Stomach (tissue), 9 donors: Measurements from ENCODE around the gene ACVR1. TPM values are rescaled to one million over a fixed set of nuclear protein-coding genes. Genes with fewer than 3 reads are reported as not detected.
A peak's percentile ranks its signal among the peaks of the same experiment; 100 is the strongest.

Source experiments
- DNase-seq, 2 donors: peaks; one replicate each; pipeline versions ENCODE4 v3.0.0 to v3.0.0-alpha.2; 2013 to 2019
- H3K27ac ChIP-seq, 5 donors: fragments of 200-600 bp in 4 of 5; sonication (generic) in 4 of 5; one replicate each; pipeline ENCODE4 v1.5.1; 2013 to 2019; ENCODE audit warnings: mild to moderate bottlenecking in 1 of 5, moderate library complexity in 1 of 5
- H3K27me3 ChIP-seq, 3 donors: fragments of 200-600 bp; sonication (generic); one replicate each; pipeline ENCODE4 v1.5.1; 2017 to 2019; ENCODE audit warnings: mixed run types in 1 of 3
- H3K36me3 ChIP-seq, 4 donors: fragments of 200-600 bp; sonication (generic); 1 replicate in 3 of 4; 2 replicates in 1 of 4; pipeline ENCODE4 v1.5.1; 2016 to 2019
- H3K4me1 ChIP-seq, 4 donors: fragments of 200-600 bp; sonication (generic); one replicate each; pipeline ENCODE4 v1.5.1; 2016 to 2019
- H3K4me3 ChIP-seq, 4 donors: fragments of 200-600 bp; sonication (generic) in 3 of 4; one replicate each; pipeline ENCODE4 v1.5.1; 2016 to 2019; ENCODE audit warnings: mild to moderate bottlenecking in 1 of 4
- H3K9me3 ChIP-seq, 4 donors: fragments of 200-600 bp; sonication (generic); one replicate each; pipeline ENCODE4 v1.5.1; 2016 to 2019
- CTCF ChIP-seq, 7 experiments: fragments of 450-650 bp in 4 of 7; fragments of 200-600 bp in 3 of 7; sonication (generic) in 3 of 7; IDR thresholded peaks; one replicate each; pipeline ENCODE4 v1.5.1; 2016 to 2019; ENCODE audit warnings: antibody characterized with exemption in 7 of 7, control low read depth in 2 of 7, mild to moderate bottlenecking in 1 of 7
- EP300 ChIP-seq: sonication (generic); formaldehyde crosslinking; IDR thresholded peaks from one replicate; pipeline ENCODE4 v1.6.1; 2017; ENCODE audit warnings: antibody characterized with exemption
- POLR2A ChIP-seq, 4 donors: fragments of 450-650 bp; IDR thresholded peaks; one replicate each; pipeline ENCODE4 v1.6.1; 2016; ENCODE audit warnings: antibody characterized with exemption in 4 of 4, control low read depth in 2 of 4, mild to moderate bottlenecking in 1 of 4, moderate library complexity in 1 of 4
- POLR2AphosphoS5 ChIP-seq, 3 donors: sonication (generic); formaldehyde crosslinking; IDR thresholded peaks; one replicate each; pipeline ENCODE4 v1.6.1; 2016; ENCODE audit warnings: antibody characterized with exemption in 3 of 3
- WGBS, 5 donors: extraction: QIAGEN DNeasy Blood & Tissue Kit in 3 of 5; methylation state at CpG; one replicate each; pipeline versions ENCODE4 v1.1.5 to v1.1.7; 2013 to 2018; 5-methylcytosine and 5-hydroxymethylcytosine counted together
- intact Hi-C: fragments of 100-400 bp; cut with DNase I; formaldehyde crosslinking; loops from one replicate; pipeline ENCODE4 v1.15.1; 2023; ENCODE audit warnings: low total_unique reads
- polyA plus RNA-seq, 3 donors: library from polyadenylated mRNA; stranded (reverse); fragments of 200-250 nt; gene quantifications; one replicate each; pipeline ENCODE4 v1.2.3, GENCODE V29; 2013
- total RNA-seq, 5 donors: library from RNA; depleted of rRNA; stranded (reverse); fragments of >200 nt; gene quantifications; one replicate each; pipeline versions ENCODE4 v1.1.0 to v1.2.3, GENCODE V29; 2014 to 2016
- donor health status: healthy with polysubstance abuse.
- donor health status: Bipolar disorder and iron deficiency.
- donor health status: healthy.

The ACVR1 gene
- total and polyA plus RNA-seq, 8 donors, result 2.3 to 32.1 (median 5.6) TPM

GRCh38 chr2:157903151-157903550 lies 27.0 kb upstream of the ACVR1 start:
- intact Hi-C loops, result no loop called here
- TF ChIP-seq POLR2AphosphoS5 (IDR thresholded peaks at IDR 0.05) (no peak), EP300 (no peak), POLR2A (IDR thresholded peaks at IDR 0.05) (no peak), CTCF (IDR thresholded peaks at IDR 0.05) (no peak)
- 66 to 87% (median 83%) methylated on average over 4 of the region's 4 CpGs for WGBS, 5 donors
- H3K4me3 ChIP-seq, result no peak overlapping the region
- no peaks in the 10 kb centered on the region for H3K36me3 ChIP-seq
- no peak overlapping the region for H3K27ac ChIP-seq
- H3K27me3 ChIP-seq, result no peaks in the 10 kb centered on the region
- peaks cover 0 to 11% (median 0%) of the 10 kb centered on the region in 4 donors for H3K4me1 ChIP-seq
- H3K9me3 ChIP-seq, result no peaks in the 10 kb centered on the region
- no peak for DNase-seq

DNA sequence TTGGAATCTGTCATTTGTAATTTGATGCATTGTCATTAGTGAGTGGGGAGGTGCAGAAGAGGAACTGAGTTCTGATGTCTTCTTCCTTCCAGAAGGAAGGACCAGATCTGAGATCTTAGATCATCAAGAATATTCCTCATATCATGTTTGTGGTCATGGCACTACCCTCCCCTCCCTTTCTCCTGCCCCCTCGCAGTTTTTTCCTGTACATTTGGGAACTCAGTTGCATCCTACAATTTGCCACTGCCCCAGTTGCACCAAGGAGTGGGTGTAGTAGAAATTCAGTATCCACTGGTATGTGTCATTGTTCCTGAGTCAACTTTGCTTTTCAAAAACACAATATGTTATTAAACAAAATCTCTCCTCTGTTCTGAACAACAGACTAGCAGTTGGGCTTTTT lies 26.6 kb upstream of the ACVR1 start:
- no peak overlapping the region for H3K4me3 ChIP-seq
- TF ChIP-seq CTCF (IDR thresholded peaks at IDR 0.05) (no peak), POLR2A (IDR thresholded peaks at IDR 0.05) (no peak), POLR2AphosphoS5 (IDR thresholded peaks at IDR 0.05) (no peak), EP300 (no peak)
- DNase-seq, result no peak
- H3K27me3 ChIP-seq, result no peaks in the 10 kb centered on the region
- no peaks in the 10 kb centered on the region for H3K9me3 ChIP-seq
- 53 to 88% (median 65%) methylated on average over 1 of the region's 1 CpG for WGBS, 5 donors
- H3K36me3 ChIP-seq, result no peaks in the 10 kb centered on the region
- intact Hi-C loops, result no loop called here
- peaks cover 0 to 14% (median 0%) of the 10 kb centered on the region in 4 donors for H3K4me1 ChIP-seq
- H3K27ac ChIP-seq, result no peak overlapping the region

- intact Hi-C loops, result no loop called here
- no peaks in the 10 kb centered on the region for H3K9me3 ChIP-seq
- TF ChIP-seq EP300, result no peak
- no peak for TF ChIP-seq POLR2A (IDR thresholded peaks at IDR 0.05)
- no peak for TF ChIP-seq POLR2AphosphoS5 (IDR thresholded peaks at IDR 0.05)
- no peak for TF ChIP-seq CTCF (IDR thresholded peaks at IDR 0.05)
- no peak overlapping the region for H3K27ac ChIP-seq
- no peaks in the 10 kb centered on the region for H3K27me3 ChIP-seq
- peak in 1 of 2 donors; percentile 8 for DNase-seq
- 59 to 64% (median 64%) methylated on average over 3 of the region's 3 CpGs for WGBS, 5 donors
- peaks cover 0 to 14% (median 0%) of the 10 kb centered on the region in 4 donors for H3K4me1 ChIP-seq
- H3K4me3 ChIP-seq, result no peak overlapping the region
- no peaks in the 10 kb centered on the region for H3K36me3 ChIP-seq
These were observed 25.2 kb upstream of the ACVR1 start for GRCh38 chr2:157901325-157901724.

- Histone ChIP-seq H3K36me3 (no peaks in the 10 kb centered on the region), H3K27ac (no peak overlapping the region), H3K27me3 (no peaks in the 10 kb centered on the region), H3K4me1 (peaks cover 0 to 14% (median 0%) of the 10 kb centered on the region in 4 donors), H3K9me3 (no peaks in the 10 kb centered on the region), H3K4me3 (no peak overlapping the region)
- DNase-seq, result no peak
- intact Hi-C loops, result no loop called here
- WGBS, 5 donors, result 49 to 93% (median 70%) methylated on average over 2 of the region's 2 CpGs
- no peak for TF ChIP-seq POLR2A (IDR thresholded peaks at IDR 0.05)
- TF ChIP-seq CTCF (IDR thresholded peaks at IDR 0.05), result no peak
- TF ChIP-seq POLR2AphosphoS5 (IDR thresholded peaks at IDR 0.05), result no peak
These were observed 24.6 kb upstream of the ACVR1 start for GRCh38 chr2:157900684-157901083.
